Peyer's patch (tissue), 4 donors: ENCODE measurements around the gene EFHC2. TPM values are rescaled to one million over a fixed set of nuclear protein-coding genes. Genes with fewer than 3 reads are reported as not detected.

Experiments used
- DNase-seq, 3 donors: peaks; one replicate each; pipeline ENCODE4 v3.0.0-alpha.2; 2017 to 2019
- H3K27ac ChIP-seq, 4 donors: fragments of 200-600 bp; sonication (generic); one replicate each; pipeline ENCODE4 v1.5.1; 2016 to 2019
- H3K27me3 ChIP-seq, 2 donors: fragments of 200-600 bp; sonication (generic); one replicate each; pipeline ENCODE4 v1.5.1; 2019
- H3K36me3 ChIP-seq, 3 donors: fragments of 200-600 bp; sonication (generic); one replicate each; pipeline ENCODE4 v1.5.1; 2016 to 2019
- H3K4me1 ChIP-seq, 4 donors: fragments of 200-600 bp; sonication (generic); one replicate each; pipeline ENCODE4 v1.5.1; 2016 to 2019
- H3K4me3 ChIP-seq, 4 donors: fragments of 200-600 bp; sonication (generic); 1 replicate in 3 of 4; 2 replicates in 1 of 4; pipeline ENCODE4 v1.5.1; 2016 to 2019; ENCODE audit warnings: mild to moderate bottlenecking in 1 of 4
- H3K9me3 ChIP-seq, 4 donors: fragments of 200-600 bp; sonication (generic); one replicate each; pipeline ENCODE4 v1.5.1; 2016 to 2019; ENCODE audit warnings: mild to moderate bottlenecking in 1 of 4
- CTCF ChIP-seq, 6 experiments: fragments of 450-650 bp in 4 of 6; fragments of 200-600 bp in 2 of 6; sonication (generic) in 1 of 6; IDR thresholded peaks; one replicate each; pipeline ENCODE4 v1.5.1; 2017 to 2019; ENCODE audit warnings: antibody characterized with exemption in 6 of 6, mild to moderate bottlenecking in 3 of 6, moderate library complexity in 1 of 6
- POLR2A ChIP-seq, 2 donors: fragments of 450-650 bp; IDR thresholded peaks; one replicate each; pipeline ENCODE4 v1.5.1; 2017; ENCODE audit warnings: antibody characterized with exemption in 2 of 2, mild to moderate bottlenecking in 2 of 2, moderate library complexity in 2 of 2
- total RNA-seq, 4 donors: library from RNA; depleted of rRNA; stranded (reverse); fragments of >200 nt; gene quantifications; one replicate each; pipeline ENCODE4 v1.1.0, GENCODE V29; 2016

EFHC2 gene
- total RNA-seq, 4 donors from 2014 or later, result 1.3 to 3.7 (median 3.4) TPM; not detected in 1

- TF ChIP-seq POLR2A (IDR thresholded peaks at IDR 0.05) (no peak), CTCF (IDR thresholded peaks at IDR 0.05) (no peak)
- no peak for DNase-seq
- H3K27me3 ChIP-seq, result no peaks in the 10 kb centered on the region
- no peak overlapping the region for H3K4me3 ChIP-seq
- H3K27ac ChIP-seq, result no peak overlapping the region
- no peaks in the 10 kb centered on the region for H3K4me1 ChIP-seq
- H3K9me3 ChIP-seq, result no peaks in the 10 kb centered on the region
- H3K36me3 ChIP-seq, result no peaks in the 10 kb centered on the region
Measured at GRCh38 chrX:44310227-44310626, 33.2 kb downstream of the EFHC2 start.

GRCh38 chrX:44308869-44309268 lies 34.6 kb downstream of the EFHC2 start:
- DNase-seq, result no peak
- no peak overlapping the region for H3K27ac ChIP-seq
- H3K4me3 ChIP-seq, result no peak overlapping the region
- H3K4me1 ChIP-seq, result no peaks in the 10 kb centered on the region
- H3K27me3 ChIP-seq, result no peaks in the 10 kb centered on the region
- no peaks in the 10 kb centered on the region for H3K9me3 ChIP-seq
- TF ChIP-seq CTCF (IDR thresholded peaks at IDR 0.05) (no peak), POLR2A (IDR thresholded peaks at IDR 0.05) (no peak)
- H3K36me3 ChIP-seq, result no peaks in the 10 kb centered on the region

GRCh38 chrX:44306356-44306755 lies 37.1 kb downstream of the EFHC2 start:
- Histone ChIP-seq H3K27ac (no peak overlapping the region), H3K4me1 (no peaks in the 10 kb centered on the region)
- DNase-seq, result no peak

GRCh38 chrX:44305921-44306320 lies 37.6 kb downstream of the EFHC2 start:
- H3K9me3 ChIP-seq, result no peaks in the 10 kb centered on the region
- H3K4me3 ChIP-seq, result no peak overlapping the region
- TF ChIP-seq POLR2A (IDR thresholded peaks at IDR 0.05) (no peak), CTCF (IDR thresholded peaks at IDR 0.05) (no peak)
- no peaks in the 10 kb centered on the region for H3K27me3 ChIP-seq
- DNase-seq, result no peak
- H3K4me1 ChIP-seq, result no peaks in the 10 kb centered on the region
- no peak overlapping the region for H3K27ac ChIP-seq
- no peaks in the 10 kb centered on the region for H3K36me3 ChIP-seq

More at GRCh38 chrX:44306356-44306755, 37.1 kb downstream of the EFHC2 start:
- Histone ChIP-seq H3K4me3 (no peak overlapping the region), H3K36me3 (no peaks in the 10 kb centered on the region), H3K27me3 (no peaks in the 10 kb centered on the region), H3K9me3 (no peaks in the 10 kb centered on the region)
- TF ChIP-seq CTCF (IDR thresholded peaks at IDR 0.05), result no peak
- TF ChIP-seq POLR2A (IDR thresholded peaks at IDR 0.05), result no peak

GRCh38 chrX:44303119-44303518 lies 40.4 kb downstream of the EFHC2 start:
- Histone ChIP-seq H3K9me3 (no peaks in the 10 kb centered on the region), H3K27me3 (no peaks in the 10 kb centered on the region)

More at GRCh38 chrX:44303119-44303518, 40.4 kb downstream of the EFHC2 start:
- no peak for TF ChIP-seq CTCF (IDR thresholded peaks at IDR 0.05)
- TF ChIP-seq POLR2A (IDR thresholded peaks at IDR 0.05), result no peak
- Histone ChIP-seq H3K4me3 (no peak overlapping the region), H3K27ac (no peak overlapping the region), H3K4me1 (no peaks in the 10 kb centered on the region), H3K36me3 (no peaks in the 10 kb centered on the region)
- no peak for DNase-seq
